OCI-LY3 (cell line): ENCODE results near the gene LIME1.

Experiments used
- CTCF ChIP-seq: fragments of 200-600, 300-600 bp; sonication (generic); IDR thresholded peaks from 2 replicates; pipeline ENCODE4 v1.5.1; 2014; ENCODE audit warnings: antibody characterized with exemption, low read length, low read depth
- EZH2phosphoT487 ChIP-seq: fragments of 200-600 bp; shearing (Covaris generic); IDR thresholded peaks from 2 replicates; pipeline ENCODE4 v1.6.1; 2018; ENCODE audit warnings: antibody characterized with exemption, mixed run types, low read depth

GRCh38 chr20:63766695-63767426 lies 30.4 kb downstream of the LIME1 start:
- TF ChIP-seq CTCF: no peak
- no peak for TF ChIP-seq EZH2phosphoT487
